OCI-LY7 (cell line): ENCODE measurements around the gene SLC13A3. TPM values are rescaled to one million over a fixed set of nuclear protein-coding genes. Genes with fewer than 3 reads are reported as not detected.

Experiments
- BruUV-seq: library from RNA; stranded (reverse); fragments of 400-500 nt; replicated peaks from 2 replicates; lab custom pipeline; 2021; lab: Mats Ljungman, UMichigan
- CTCF ChIA-PET: fragments of 300-600 bp; sonication (Branson Sonifier 250); formaldehyde crosslinking; loops from one replicate; lab custom pipeline; 2022; ENCODE audit warnings: antibody characterized with exemption; ENCODE audit not compliant: unreplicated experiment; lab: Charles Lee
- POLR2A ChIA-PET: fragments of 300-600 bp; sonication (Branson Sonifier 250); formaldehyde crosslinking; loops from one replicate; lab custom pipeline; 2022; ENCODE audit warnings: antibody characterized with exemption; lab: Charles Lee
- DNase-seq: peaks from one replicate; pipeline ENCODE4 v3.0.0-alpha.2; 2015; ENCODE audit warnings: low spot score
- H2AFZ ChIP-seq: fragments of 200-600 bp; sonication (generic), shearing (Covaris generic); 2 replicates; pipeline ENCODE4 v1.6.1; 2014; ENCODE audit warnings: mild to moderate bottlenecking, antibody characterized with exemption, low read length, moderate library complexity
- H3K27ac ChIP-seq: fragments of 200-600 bp; sonication (generic); 2 replicates; pipeline ENCODE4 v1.5.1; 2014; ENCODE audit warnings: mixed run types, low read depth, mild to moderate bottlenecking, moderate library complexity, low read length, inconsistent platforms; ENCODE audit not compliant: poor library complexity, severe bottlenecking
- H3K36me3 ChIP-seq: fragments of 200-600 bp; sonication (generic); 2 replicates; pipeline ENCODE4 v1.6.1; 2014; ENCODE audit warnings: mild to moderate bottlenecking, antibody characterized with exemption, low read length, moderate library complexity, mixed read lengths; ENCODE audit not compliant: insufficient read depth
- H3K4me1 ChIP-seq: fragments of 200-600 bp; sonication (generic); 2 replicates; pipeline ENCODE4 v1.5.1; 2014; ENCODE audit warnings: mild to moderate bottlenecking, low read length; ENCODE audit not compliant: insufficient read depth, poor library complexity, severe bottlenecking
- H3K4me2 ChIP-seq: fragments of 200-600 bp; sonication (generic); 2 replicates; pipeline ENCODE4 v1.6.1; 2014; ENCODE audit warnings: mild to moderate bottlenecking, low read length
- H3K4me3 ChIP-seq: fragments of 200-600 bp; sonication (generic); 2 replicates; pipeline ENCODE4 v1.5.1; 2014; ENCODE audit warnings: mild to moderate bottlenecking, low read depth, low read length; ENCODE audit not compliant: poor library complexity, severe bottlenecking
- H3K79me2 ChIP-seq: fragments of 200-600 bp; sonication (generic); 2 replicates; pipeline ENCODE4 v1.6.1; 2016; ENCODE audit warnings: low read depth, mild to moderate bottlenecking, low read length, moderate library complexity, mixed read lengths; ENCODE audit not compliant: insufficient read depth
- H3K9me2 ChIP-seq: fragments of 200-600 bp; sonication (generic); 2 replicates; pipeline ENCODE4 v1.6.1; 2016; ENCODE audit warnings: mild to moderate bottlenecking, low read length, mixed read lengths; ENCODE audit not compliant: insufficient read depth
- H3K9me3 ChIP-seq: fragments of 200-600 bp; sonication (generic); 2 replicates; pipeline ENCODE4 v1.6.1; 2014; ENCODE audit warnings: mild to moderate bottlenecking, mixed run types, low read length, mixed read lengths
- H4K20me1 ChIP-seq: fragments of 200-600 bp; sonication (generic); 2 replicates; pipeline ENCODE4 v1.6.1; 2014; ENCODE audit warnings: mild to moderate bottlenecking, antibody characterized with exemption, low read length, moderate library complexity, mixed read lengths; ENCODE audit not compliant: insufficient read depth
- EZH2phosphoT487 ChIP-seq: fragments of 200-600 bp; sonication (generic); IDR thresholded peaks from 2 replicates; pipeline ENCODE4 v1.6.1; 2018; ENCODE audit warnings: low read depth, borderline replicate concordance, mild to moderate bottlenecking, mixed run types, antibody characterized with exemption, low read length, moderate library complexity, mixed read lengths
- intact Hi-C: fragments of 100-400 bp; cut with micrococcal nuclease; formaldehyde crosslinking; loops from one replicate; pipeline ENCODE4 v1.10.0; 2022; ENCODE audit not compliant: unreplicated experiment
- total RNA-seq, 2 experiments: library from RNA; depleted of rRNA in 1 of 2; stranded (reverse); fragments of >200 nt in 1 of 2; shearing (Covaris generic) in 1 of 2; gene quantifications; 2 replicates each; pipeline ENCODE4 v1.2.3, GENCODE V29; 2014 to 2022
- TF ChIP-seq, protein P1 (sequence below): fragments of 200-600 bp; sonication (generic); conservative IDR thresholded peaks from 2 replicates; pipeline ENCODE4 v1.5.1; 2014; ENCODE audit warnings: mild to moderate bottlenecking, antibody characterized with exemption, low read length, moderate library complexity, mixed read lengths

The SLC13A3 gene
- total RNA-seq, 2 experiments from 2014 or later: not detected

DNA sequence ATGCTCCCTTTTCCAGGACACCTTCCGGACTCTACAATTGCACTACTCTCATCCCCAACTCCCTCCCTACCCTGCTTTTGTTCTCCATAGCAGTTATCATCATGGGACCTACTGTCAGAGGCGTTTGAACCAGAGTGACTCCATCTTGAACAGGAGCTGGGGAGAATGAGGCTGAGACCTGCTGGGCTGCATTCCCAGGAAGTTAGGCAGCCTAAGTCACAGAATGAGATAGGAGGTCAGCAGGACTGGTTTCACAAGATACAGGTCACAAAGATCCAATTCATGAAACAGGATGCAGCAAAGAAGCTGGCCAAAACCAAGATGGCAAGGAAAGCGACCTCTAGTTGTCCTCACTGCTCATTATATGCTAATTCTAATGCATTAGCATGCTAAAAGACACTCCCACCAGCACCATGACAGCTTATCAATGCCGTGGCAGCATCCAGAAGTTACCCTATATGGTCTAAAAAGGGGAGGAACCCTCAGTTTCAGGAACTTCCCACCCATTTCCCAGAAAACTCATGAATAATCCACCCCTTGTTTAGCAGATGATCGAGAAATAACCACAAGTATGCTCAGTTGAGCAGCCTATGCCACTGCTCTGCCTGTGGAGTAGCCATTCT is 15.6 kb downstream of the SLC13A3 start:
- CTCF ChIA-PET: no interaction called here
- no peak overlapping the region for H3K4me2 ChIP-seq
- no peak overlapping the region for H2AFZ ChIP-seq

DNA sequence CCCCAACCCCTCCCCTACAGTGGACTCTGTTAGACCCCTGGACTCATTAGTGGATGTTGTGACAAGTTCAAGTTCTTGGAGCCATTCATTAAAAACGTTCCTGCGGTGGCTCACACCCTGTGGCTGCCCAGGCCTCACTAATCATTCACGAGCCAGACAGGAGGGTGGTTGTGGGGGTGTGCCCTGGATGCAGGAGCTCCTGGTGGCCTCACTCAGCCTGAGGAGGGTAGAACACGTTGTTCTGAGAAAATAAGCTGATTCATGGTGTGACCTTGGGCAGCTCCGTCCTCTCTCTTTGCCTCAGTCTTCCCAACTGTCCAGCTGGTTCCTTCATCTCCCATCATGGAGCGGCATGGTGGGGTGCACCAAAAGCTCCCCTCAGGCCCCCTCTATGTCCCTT is 16.7 kb downstream of the SLC13A3 start:
- Histone ChIP-seq H3K9me2 (no peaks in the 10 kb centered on the region), H3K36me3 (no peaks in the 10 kb centered on the region), H3K4me1 (no peaks in the 10 kb centered on the region), H2AFZ (no peak overlapping the region), H3K4me2 (no peak overlapping the region), H3K4me3 (no peak overlapping the region), H4K20me1 (no peaks in the 10 kb centered on the region), H3K27ac (no peak overlapping the region), H3K9me3 (no peaks in the 10 kb centered on the region), H3K79me2 (no peaks in the 10 kb centered on the region)
- TF ChIP-seq, protein P1, sequence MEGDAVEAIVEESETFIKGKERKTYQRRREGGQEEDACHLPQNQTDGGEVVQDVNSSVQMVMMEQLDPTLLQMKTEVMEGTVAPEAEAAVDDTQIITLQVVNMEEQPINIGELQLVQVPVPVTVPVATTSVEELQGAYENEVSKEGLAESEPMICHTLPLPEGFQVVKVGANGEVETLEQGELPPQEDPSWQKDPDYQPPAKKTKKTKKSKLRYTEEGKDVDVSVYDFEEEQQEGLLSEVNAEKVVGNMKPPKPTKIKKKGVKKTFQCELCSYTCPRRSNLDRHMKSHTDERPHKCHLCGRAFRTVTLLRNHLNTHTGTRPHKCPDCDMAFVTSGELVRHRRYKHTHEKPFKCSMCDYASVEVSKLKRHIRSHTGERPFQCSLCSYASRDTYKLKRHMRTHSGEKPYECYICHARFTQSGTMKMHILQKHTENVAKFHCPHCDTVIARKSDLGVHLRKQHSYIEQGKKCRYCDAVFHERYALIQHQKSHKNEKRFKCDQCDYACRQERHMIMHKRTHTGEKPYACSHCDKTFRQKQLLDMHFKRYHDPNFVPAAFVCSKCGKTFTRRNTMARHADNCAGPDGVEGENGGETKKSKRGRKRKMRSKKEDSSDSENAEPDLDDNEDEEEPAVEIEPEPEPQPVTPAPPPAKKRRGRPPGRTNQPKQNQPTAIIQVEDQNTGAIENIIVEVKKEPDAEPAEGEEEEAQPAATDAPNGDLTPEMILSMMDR: no peak
- TF ChIP-seq EZH2phosphoT487: no peak
- POLR2A ChIA-PET: no interaction called here
- intact Hi-C loops: no loop called here
- CTCF ChIA-PET: no interaction called here
- no peak for DNase-seq
- BruUV-seq: no TSS peak

More for the DNA sequence above, 15.6 kb downstream of the SLC13A3 start:
- H3K79me2 ChIP-seq: no peaks in the 10 kb centered on the region
- no peaks in the 10 kb centered on the region for H4K20me1 ChIP-seq
- H3K9me2 ChIP-seq: no peaks in the 10 kb centered on the region
- no peaks in the 10 kb centered on the region for H3K36me3 ChIP-seq
- no peaks in the 10 kb centered on the region for H3K4me1 ChIP-seq
- H3K9me3 ChIP-seq: no peaks in the 10 kb centered on the region
- TF ChIP-seq, protein P1: no peak
- intact Hi-C loops: no loop called here
- no peak overlapping the region for H3K4me3 ChIP-seq
- H3K27ac ChIP-seq: no peak overlapping the region
- no peak for DNase-seq
- BruUV-seq: no TSS peak
- POLR2A ChIA-PET: no interaction called here

DNA sequence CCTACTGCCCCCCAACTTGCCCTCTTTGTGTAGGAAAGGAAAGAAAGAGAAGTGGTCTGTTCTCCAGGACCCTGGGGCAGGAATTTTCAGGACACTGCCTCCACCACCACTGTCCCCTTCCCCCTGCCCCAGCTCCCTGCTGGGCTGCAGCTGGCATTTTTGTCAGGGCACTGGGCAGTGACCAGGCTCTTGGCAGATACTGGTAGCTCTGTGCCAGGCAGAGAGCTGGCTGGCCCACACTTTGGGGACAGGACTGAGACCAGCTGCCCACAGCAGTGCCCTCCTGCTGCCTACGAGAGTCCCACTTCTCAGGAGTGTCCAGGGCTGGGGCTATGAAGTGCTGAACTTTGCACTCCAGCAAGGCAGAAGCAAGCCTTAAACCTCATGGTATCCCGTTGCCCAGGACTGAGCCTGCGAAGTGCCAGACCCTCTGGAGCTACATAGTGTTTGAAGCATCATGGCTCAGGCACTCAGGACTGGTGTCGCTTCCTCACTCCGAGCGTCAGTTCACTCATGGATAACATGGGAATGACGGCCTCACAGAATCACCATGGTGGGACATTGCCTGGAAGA is 19.3 kb downstream of the SLC13A3 start:
- Histone ChIP-seq H3K4me2 (no peak overlapping the region), H3K79me2 (no peaks in the 10 kb centered on the region), H2AFZ (no peak overlapping the region), H3K4me1 (no peaks in the 10 kb centered on the region), H4K20me1 (no peaks in the 10 kb centered on the region), H3K9me3 (no peaks in the 10 kb centered on the region), H3K36me3 (no peaks in the 10 kb centered on the region), H3K27ac (no peak overlapping the region), H3K4me3 (no peak overlapping the region), H3K9me2 (no peaks in the 10 kb centered on the region)
- TF ChIP-seq EZH2phosphoT487: no peak
- TF ChIP-seq, protein P1: no peak
- BruUV-seq: no TSS peak
- ChIA-PET POLR2A (no interaction called here), CTCF (no interaction called here)
- DNase-seq: no peak
- intact Hi-C loops: no loop called here
